ENCODE results near the gene PROS1.

GRCh38 chr3:93988764-93989163, 15.1 kb upstream of the PROS1 start:
- TF ChIP-seq, protein P1, sequence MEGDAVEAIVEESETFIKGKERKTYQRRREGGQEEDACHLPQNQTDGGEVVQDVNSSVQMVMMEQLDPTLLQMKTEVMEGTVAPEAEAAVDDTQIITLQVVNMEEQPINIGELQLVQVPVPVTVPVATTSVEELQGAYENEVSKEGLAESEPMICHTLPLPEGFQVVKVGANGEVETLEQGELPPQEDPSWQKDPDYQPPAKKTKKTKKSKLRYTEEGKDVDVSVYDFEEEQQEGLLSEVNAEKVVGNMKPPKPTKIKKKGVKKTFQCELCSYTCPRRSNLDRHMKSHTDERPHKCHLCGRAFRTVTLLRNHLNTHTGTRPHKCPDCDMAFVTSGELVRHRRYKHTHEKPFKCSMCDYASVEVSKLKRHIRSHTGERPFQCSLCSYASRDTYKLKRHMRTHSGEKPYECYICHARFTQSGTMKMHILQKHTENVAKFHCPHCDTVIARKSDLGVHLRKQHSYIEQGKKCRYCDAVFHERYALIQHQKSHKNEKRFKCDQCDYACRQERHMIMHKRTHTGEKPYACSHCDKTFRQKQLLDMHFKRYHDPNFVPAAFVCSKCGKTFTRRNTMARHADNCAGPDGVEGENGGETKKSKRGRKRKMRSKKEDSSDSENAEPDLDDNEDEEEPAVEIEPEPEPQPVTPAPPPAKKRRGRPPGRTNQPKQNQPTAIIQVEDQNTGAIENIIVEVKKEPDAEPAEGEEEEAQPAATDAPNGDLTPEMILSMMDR (IDR thresholded peaks at IDR 0.05; ENCODE audit: low read depth, low read length) = no peak
- TF ChIP-seq, protein P2, sequence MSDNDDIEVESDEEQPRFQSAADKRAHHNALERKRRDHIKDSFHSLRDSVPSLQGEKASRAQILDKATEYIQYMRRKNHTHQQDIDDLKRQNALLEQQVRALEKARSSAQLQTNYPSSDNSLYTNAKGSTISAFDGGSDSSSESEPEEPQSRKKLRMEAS (IDR thresholded peaks at IDR 0.05; ENCODE audit: low read depth, low read length) = no peak
- no peak for TF ChIP-seq POLR2A (IDR thresholded peaks at IDR 0.05; ENCODE audit: extremely low read depth, insufficient read length)

Data from NB4 (cell line).